ENCODE measurements around the gene SEMA3C.

- TF ChIP-seq CTCF (conservative IDR thresholded peaks at IDR 0.05 in 1 of 2, IDR thresholded peaks at IDR 0.05 in 1 of 2; ENCODE audit: low read depth in 1 of 2, low read length in 2 of 2) (no peak), EZH2 (IDR thresholded peaks at IDR 0.05; ENCODE audit: low read length, missing control alignments) (no peak)
These were observed 95.8 kb downstream of the SEMA3C start for GRCh38 chr7:80823057-80823456.
